ENCODE measurements around the gene POR. TPM values are rescaled to one million over a fixed set of nuclear protein-coding genes. Genes with fewer than 3 reads are reported as not detected.
"Not testable (repeated sequence)": the region's sequence is repeated elsewhere in the genome, so short reads cannot be mapped to it uniquely, and the experiment has no call there.

POR gene
- total RNA-seq, 1 experiment from 2014 or later: 118 TPM

DNA sequence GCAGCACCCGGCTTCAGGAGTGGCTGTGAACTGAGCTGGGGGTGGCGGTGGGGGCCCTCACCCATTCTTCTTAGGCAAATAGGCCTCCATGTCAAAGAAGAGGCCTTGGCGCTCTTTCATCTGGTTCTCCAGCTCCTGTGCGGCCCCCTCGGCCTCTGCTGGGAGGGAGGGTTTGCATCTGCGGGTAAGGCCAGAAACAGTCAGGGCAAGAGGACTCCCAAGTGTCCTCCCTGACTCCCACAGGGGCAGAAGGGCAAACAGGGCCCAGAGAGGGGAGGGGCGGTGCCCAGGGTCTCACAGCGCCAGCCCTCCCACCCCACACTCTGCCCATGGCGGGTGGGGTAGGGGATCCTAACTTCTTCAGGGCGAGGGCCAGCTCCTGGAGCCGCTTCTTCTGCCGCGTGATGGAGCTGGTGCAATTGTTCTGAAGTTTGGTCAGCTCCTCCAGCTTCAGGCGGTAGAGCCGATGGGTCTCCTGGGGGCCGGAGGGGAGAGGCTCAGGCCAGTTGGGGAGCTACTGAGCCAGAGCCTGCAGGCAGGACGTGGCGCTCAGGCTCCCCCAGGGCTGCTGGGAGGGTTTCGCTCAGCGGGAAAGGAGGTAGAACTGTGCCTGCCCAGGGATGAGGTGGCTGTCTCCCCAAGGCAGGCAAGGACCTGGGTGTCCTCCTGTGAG, 77.3 kb downstream of the POR start:
- DNase-seq (ENCODE audit: low spot score): no peak

DNA sequence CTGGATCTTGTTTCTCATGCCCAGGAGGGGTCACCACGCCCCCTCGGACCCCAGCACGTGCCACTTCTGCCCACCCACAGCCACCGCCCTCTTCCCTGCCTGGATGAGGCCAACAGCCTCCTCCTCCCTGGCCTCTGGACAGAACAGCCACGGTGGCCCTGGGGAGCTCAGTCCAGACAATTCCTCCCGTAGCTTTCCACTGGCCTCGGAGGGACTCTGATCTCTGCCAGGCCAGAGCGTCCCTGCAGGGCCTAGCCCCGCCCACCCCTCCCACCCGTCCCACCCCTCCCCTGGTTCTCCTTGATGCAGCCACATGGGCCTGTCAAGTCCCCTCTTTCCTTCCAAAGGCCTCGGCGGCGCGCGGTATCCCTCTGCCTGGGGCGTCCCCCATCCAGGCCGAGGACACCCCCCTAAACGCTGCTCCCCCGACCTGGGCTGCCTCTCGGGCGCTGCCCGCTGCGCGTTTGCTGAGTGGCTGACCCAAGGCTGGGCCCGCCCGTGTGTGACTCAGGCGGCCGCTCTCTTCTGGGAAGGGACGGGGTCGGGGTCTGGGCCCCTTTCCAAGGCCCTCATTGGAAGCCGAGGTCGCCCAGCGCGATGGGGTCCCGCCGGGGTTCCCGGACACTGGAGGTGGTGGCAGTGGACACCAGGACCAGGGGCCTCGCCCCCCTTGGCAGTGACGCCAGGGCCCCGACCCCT, 78.9 kb downstream of the POR start:
- DNase-seq (ENCODE audit: low spot score): peak; percentile 47

DNA sequence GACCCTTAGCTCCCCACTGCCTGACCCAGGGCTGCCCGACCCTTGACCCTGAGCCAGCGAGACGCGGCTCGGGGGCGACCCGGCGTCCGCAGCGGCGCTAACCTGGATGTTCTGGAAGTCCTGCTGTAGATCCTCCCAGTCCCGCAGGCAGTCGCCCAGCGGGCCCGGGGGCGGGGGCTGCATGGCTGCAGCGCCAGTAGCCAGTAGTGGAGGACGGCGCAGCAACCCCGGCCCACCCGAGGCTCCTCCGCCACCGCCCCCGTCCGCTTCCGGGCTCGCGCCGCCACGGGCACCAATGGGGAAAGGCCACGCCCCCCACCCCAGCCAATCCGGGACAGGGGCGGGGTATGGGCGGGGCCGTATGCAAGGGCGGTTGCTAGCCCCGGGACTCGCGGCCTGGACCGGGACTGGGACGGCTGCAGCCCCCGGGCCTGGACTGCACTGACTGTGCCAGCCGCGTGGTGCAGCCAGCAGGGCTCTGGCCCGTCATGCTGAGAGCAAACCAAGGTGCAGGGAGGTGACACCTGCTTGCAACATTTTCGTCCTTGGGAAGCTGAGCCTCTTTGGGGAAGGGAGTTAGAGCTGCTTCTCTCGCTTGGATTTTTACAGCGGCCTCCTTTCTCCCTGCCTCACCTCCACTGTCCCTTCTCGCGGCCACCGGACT, 79.6 kb downstream of the POR start, which contains the start of gene TMEM120A:
TSS of gene TMEM120A (minus strand) at position 208 of the 664 bp plus-strand sequence. CDS start at position 183, 25 bp downstream.
- DNase-seq (ENCODE audit: low spot score): peak; percentile 90

DNA sequence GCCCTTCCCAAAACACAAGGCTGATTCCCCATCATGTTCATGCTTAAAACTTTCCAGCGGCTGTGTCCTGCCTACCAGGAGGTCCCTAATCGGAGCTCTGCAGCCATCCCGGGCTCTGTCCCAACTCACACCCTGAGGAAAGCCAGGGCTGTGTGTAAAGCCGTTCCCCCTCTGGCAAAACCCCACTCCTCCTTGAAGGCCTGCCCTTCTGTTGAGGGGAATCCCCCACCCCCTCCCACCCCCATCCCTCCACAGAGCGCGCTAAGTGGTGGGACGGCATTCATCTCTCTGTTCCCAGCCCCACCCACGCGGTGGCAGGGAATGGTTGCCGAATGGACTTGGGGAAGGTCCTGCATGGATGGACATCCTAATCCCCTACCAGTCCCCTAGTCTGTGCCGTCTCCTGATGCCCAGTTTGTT, 80.1 kb downstream of the POR start:
- DNase-seq (ENCODE audit: low spot score): no peak

DNA sequence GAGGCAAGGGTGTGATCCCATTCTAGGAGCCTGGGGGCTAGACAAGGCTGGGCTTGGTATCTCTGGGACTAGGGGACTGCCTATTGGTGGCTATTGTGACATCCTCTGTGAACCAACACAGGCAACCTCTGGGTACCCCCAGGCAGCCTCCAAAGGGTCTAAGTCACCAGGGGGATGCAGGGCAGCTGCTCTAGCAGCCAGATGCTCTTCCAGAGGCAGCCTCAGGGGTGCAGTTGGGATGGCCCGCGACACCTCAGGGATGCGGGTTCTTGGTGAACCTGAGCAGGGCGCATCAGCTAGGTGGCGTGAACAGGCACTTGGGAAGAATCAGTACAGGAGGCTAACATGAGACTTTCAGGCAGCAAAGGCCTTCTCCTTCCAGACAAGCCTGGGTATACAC, 81.0 kb downstream of the POR start:
- DNase-seq (ENCODE audit: low spot score): no peak

DNA sequence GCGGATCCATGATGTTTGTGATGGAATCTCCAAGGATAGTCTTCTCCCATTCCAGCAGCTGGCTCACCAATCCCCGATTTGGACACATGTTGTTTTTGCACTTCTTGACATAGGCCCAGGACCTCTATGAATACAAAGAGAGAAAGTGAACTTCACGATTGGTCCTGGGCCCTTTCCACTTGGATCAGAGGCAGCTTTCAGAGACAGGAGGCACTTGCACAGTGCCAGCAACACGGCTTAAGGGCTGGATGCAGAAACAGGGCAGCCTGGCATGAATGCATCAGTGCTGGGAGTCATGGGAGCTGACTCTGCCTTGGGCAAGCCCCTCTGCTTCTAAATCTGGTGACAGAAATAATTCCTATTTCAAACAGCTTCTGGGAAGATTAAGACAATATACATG, 81.5 kb downstream of the POR start:
- no peak for DNase-seq (ENCODE audit: low spot score)

DNA sequence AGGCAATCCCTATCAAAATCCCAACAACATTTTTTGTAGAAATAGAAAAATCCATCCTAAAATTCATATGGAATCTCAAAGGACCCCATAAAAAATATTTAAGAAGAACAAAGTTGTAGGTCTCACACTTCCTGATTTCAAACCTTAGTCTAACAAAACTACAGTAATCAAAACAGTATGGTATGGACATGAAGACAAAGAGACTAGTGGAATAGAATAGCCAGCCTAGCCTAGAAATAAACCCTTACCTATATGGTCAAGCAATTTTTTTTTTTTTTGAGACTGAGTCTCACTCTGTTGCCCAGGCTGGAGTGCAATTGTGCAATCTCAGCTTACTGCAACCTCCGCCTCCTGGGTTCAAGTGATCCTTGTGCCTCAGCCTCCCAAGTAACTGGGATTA, 83.1 kb downstream of the POR start:
- no peak for DNase-seq (ENCODE audit: low spot score)

DNA sequence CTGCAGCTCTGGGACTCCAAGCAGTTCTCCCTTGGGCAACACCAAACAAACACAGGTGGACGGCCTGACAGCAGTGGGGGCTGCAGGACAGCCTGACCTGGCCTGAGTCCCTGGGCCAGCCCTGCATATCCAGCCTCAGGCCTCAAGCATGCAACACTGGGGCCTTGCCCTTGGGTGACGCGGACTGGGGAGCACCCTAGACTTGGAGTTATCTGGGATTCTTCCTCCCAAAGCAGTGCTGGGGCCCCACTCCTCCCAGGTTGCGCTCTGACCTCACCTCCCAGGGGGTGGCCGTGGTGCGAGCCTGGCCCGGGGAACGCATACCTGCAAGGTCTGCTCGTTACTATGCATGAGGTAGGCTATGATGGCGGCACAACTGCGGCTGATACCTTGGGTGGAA, 85.6 kb downstream of the POR start:
- DNase-seq (ENCODE audit: low spot score): no peak

DNA sequence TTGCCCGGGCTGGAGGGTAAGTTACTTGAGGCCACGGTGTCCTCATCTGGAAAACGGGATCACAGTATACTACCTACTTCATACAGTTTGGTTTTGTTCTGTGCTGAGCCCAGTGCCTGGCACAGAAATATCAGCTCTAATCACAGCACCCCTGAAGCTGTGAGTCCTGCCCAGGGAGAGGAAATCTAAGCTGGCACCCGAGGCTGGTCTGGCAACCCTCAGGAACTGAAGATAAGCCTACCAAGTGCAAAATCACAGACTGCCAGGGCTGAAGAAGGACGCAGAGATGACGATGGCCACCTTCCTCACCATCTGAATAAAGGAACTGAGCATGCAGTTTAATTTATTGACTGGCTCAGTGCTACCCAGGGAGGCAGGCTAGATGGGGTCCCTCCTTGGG, 87.2 kb downstream of the POR start:
- DNase-seq (ENCODE audit: low spot score): no peak

DNA sequence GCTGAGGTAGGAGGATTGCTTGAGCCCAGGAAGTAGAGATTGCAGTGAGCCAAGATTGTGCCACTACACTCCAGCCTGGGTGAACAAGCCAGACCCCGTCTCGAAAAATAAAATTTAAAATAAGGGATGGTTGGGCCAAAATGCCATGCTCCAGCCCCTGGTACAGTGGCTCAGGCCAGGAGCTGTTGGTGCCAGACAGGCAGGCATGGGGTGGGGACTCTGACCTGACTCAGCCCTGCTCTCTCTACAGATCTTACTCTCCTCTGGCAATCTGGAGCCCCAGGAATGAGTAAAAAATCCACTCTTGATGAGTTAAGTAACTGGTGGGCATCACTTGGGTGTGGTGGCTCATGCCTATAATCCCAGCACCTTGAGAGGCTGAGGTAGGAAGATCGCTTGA, 87.9 kb downstream of the POR start:
- DNase-seq (ENCODE audit: low spot score): no peak

DNA sequence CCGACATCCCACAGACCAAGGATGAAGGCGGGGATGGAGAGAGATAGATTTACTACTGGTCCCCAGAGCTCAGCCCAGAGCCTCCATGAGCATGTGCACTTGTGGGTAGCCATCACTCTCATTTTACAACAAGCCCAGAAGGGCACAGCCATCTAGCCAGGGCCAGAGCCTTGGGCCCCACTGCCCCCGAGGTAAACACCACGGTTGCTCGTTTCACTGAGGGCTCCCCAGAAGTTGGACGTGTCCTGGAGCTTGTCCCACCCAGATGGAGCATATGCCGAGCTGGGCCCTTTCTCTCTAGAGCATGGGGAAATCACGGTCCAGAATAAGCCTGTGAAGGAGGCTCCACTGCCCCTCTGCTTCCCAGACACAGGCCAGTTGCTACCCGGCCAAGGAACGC, 88.4 kb downstream of the POR start:
- no peak for DNase-seq (ENCODE audit: low spot score)

DNA sequence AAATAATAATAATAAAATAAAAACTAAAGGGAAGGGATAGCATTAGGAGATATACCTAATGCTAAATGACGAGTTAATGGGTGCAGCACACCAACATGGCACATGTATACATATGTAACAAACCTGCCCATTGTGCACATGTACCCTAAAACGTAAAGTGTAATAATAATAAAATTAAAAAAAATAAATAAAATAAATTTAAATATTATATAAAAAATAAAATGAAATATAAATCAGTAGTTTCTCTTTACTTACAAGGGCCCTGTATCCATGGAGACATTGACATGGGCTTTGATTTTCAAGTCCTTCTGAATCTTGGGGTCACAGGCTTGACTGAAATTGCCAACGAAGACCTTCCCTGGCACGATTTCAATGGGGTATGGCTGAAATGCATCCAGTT, 90.0 kb downstream of the POR start:
- DNase-seq (ENCODE audit: low spot score): not testable (repeated sequence)

DNA sequence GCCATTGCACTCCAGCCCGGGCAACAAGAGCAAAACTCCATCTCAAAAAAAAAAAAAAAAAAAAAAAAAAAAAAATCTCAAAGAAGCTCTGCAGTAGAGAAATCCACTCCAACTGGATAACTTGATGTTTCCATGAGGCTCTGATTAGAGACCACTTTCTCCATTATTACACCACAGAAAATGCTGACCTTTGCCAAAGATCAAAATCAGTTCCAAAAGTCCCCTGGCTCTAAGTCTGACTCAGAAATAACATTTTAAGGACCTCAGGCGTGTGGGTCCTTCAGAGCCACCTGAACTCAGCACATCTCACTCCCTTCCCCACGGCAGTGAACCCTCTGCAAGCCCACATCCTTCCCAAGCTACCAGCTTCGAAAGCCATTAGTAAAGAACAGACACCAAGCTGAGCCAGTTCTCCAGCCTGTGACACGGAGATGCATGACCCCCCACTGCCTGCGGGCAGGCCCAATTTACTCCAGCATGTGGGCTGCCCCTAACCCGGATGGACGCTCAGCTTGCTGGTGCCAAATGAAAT, 93.3 kb downstream of the POR start:
- DNase-seq (ENCODE audit: low spot score): no peak

DNA sequence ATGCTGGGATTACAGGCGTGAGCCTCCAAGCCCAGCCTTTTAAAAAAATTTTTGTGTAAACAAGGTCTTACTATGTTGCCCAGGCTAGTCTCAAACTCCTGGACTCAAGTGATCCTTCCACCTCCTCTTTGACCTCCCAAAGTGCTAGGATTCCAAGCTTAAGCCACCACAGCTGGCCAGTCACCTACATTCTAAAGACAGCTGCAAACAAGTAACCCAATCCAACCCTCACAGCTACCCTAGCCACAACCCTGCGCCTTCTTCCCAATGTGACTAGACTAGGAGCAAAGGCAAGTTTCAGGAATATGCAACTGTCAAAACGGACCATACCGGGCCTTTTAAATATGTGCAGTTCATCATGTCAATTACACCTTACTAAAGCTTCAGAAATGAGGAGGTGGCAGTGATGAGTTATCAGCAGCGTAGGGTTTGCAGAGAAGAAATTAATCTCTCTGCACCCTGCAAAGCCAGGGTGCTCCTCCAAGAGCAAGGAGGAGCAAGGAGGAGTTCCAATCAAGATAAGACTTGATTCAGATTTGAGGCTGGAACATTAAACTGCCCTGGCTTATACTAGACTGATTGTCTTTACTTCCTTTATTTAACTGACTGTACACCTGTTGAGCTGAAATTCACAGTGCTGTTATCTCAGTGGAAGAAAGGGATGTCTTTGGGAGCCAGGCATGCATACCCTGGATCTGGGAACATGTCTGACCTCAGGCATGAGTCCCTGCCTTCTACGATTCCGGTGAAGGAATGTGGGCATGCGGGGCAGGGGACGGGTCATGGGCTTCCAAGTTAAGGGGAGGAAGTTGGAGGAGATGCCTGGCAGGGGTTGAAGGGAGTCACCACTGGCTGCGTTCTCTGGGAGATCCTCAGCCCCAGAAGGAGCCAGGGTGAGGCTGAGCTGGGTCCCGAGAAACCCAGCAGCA, 95.0 kb downstream of the POR start:
- DNase-seq (ENCODE audit: low spot score): no peak

DNA sequence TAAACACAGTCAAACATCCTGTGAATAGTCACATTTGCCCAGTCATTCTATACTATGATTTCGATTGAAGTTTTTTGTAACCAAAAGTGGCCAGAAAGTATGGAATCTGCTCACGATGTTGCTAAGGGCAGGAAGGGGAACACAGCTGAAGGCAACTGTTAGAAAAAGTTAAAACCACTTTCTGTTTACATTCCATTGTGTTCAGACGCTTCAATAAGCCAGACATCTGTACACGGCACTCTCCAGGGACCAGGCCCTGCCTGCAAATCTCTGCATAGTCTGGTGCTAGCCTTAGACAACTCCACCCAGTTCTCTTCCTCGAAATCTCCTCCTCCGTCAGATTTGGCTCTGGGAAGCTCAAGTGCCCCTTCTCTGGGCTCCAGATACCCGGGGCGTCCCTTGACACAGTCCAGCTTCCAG, 96.5 kb downstream of the POR start:
- DNase-seq (ENCODE audit: low spot score): peak; percentile 88

DNA sequence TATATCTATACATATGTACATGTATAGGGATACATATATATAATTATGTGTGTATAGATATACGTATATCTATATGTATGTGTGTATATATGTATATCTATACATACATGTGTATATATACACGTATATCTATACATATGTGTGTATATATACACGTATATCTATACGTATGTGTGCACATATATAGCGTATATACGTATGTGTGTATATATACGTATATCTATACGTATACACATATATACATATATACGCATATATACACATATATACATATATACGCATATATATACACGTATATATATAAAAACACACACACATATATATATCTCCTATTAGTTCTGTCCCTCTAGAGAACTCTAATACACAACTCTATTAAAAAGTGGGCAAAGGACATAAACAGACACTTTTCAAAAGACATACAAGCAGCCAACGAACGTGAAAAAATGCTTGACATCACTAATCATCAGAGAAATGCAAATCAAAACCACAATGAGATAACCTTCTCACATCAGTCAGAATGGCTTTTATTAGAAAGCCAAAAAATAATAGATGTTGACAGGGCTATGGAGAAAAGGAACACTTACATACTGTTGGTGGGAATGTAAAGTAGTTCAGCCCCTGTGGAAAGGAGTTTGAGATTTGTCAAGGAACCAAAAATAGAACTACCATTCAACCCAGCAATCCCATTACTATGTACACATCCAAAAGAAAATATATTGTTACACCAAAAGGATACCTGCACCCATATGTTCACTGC, 101.4 kb downstream of the POR start:
- DNase-seq (ENCODE audit: low spot score): no peak

DNA sequence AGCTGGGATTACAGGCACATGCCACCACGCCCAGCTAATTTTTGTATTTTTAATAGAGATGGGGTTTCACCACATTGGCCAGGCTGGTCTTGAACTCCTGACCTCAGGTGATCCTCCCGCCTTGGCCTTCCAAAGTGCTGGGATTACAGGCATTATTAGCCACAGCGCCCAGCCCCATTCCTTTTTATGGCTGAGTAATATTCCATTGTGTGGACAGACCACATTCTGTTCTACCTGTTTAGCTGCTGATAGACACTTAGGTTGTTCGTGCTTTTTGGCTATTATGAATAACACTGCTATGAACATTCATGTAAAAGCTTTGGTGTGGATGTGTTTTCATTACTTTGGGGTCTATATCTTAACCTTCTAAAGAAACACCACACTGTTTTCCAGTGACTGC, 103.6 kb downstream of the POR start:
- not testable (repeated sequence) for DNase-seq (ENCODE audit: low spot score)

DNA sequence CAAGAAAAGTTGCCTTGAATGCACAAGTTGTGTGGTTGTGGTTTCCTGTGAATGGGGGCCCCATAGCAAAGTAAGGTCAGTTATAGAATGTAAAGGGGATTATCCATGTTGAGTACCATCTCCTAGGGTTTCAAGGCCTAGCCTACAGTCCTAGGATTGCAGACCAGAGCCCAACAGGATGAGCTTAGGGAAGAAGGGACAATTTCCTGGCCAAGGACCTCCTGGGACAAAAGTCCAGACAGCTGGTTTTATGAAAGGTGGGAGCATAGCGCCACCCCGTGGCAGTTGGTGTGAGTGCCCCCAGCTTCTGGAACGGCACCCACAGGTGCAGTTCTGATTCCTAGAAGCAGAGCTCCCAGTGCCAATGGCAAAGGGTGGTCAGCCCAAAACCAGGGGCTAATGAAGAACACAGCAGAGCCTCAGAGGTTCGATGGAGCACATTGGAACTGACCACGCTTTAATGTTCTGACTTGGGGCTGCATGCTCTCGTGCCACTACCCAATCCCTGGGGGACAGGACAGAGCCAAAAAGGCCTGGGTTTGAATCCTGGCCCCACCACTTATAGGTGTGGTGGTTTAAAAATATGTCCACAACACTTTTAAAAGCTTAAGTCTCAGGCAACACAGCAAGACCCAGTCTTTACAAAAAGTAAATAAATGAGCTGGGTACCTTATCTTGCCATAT, 105.2 kb downstream of the POR start:
- DNase-seq (ENCODE audit: low spot score): peak; percentile 71

DNA sequence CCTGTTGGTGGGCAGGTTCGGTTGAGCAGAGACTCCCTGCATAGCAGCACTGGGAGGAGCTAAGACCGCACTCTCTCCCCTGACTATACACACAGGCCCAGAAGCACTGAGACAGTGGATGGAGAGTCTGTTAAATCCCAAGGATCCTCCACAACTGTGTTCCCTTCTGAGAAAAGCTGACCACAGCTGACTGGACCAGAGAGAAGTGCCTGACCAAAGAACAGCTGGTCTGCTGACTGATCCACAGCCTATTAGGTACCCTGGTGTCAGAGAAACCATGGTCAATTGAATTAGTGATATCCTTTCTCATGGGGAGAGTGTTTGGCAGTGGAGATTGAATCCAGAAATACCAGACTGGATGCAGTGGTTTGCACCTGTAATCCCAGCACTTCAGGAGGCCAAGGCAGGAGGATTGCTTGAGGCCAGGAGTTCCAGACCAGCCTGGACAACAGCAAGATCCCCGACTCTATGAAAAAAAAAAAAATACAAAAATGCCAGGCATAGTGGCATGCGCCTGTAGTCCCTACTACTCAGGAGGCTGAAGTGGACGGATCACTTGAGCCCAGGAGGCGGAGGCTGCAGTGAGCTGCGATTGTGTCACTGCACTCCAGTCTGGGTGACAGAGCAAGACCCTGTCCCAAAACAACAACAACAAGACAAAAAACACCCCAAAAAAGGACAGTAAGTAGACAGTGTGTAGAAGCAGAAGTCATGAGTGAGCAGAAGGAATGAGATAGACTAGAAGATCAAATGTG, 107.2 kb downstream of the POR start:
- DNase-seq (ENCODE audit: low spot score): no peak
